ENCODE data around the gene FAM13C. TPM values are rescaled to one million over a fixed set of nuclear protein-coding genes. Genes with fewer than 3 reads are reported as not detected.

Gene FAM13C
- total RNA-seq, 4 donors from 2014 or later, result 6.0 to 21.8 (median 10.5) TPM

DNA sequence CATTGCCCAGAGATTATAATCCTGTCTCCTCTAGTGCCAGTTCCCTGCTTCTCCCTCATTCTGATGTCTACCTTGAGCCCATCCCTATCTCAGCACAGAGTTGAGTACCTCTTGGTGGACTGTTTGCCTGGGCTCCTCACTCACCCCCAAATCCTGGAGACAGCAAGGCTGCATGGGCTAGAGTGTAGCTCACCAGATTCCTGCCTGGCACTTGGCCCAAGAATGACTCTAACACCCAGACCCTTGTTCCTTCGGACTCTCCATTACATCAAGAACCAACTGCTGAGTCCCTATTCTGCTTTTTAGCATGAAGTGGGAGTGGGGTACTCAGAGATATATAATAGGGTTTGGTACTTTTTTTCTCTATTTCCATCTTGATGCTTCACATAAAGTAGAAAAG, 22.1 kb downstream of the FAM13C start:
- H3K27ac ChIP-seq, result no peak overlapping the region
- no peak overlapping the region for H3K4me3 ChIP-seq
- 87% methylated on average over 1 of the region's 1 CpG for WGBS
- H3K27me3 ChIP-seq, result no peaks in the 10 kb centered on the region
- H3K36me3 ChIP-seq, result no peaks in the 10 kb centered on the region
- peaks cover 23% of the 10 kb centered on the region for H3K4me1 ChIP-seq
- no peak for DNase-seq (ENCODE audit: low spot score in 2 of 2)
- no peaks in the 10 kb centered on the region for H3K9me3 ChIP-seq
- no peak for TF ChIP-seq POLR2A (IDR thresholded peaks at IDR 0.05)
- TF ChIP-seq, protein P1, sequence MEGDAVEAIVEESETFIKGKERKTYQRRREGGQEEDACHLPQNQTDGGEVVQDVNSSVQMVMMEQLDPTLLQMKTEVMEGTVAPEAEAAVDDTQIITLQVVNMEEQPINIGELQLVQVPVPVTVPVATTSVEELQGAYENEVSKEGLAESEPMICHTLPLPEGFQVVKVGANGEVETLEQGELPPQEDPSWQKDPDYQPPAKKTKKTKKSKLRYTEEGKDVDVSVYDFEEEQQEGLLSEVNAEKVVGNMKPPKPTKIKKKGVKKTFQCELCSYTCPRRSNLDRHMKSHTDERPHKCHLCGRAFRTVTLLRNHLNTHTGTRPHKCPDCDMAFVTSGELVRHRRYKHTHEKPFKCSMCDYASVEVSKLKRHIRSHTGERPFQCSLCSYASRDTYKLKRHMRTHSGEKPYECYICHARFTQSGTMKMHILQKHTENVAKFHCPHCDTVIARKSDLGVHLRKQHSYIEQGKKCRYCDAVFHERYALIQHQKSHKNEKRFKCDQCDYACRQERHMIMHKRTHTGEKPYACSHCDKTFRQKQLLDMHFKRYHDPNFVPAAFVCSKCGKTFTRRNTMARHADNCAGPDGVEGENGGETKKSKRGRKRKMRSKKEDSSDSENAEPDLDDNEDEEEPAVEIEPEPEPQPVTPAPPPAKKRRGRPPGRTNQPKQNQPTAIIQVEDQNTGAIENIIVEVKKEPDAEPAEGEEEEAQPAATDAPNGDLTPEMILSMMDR (IDR thresholded peaks at IDR 0.05), result no peak
- no peak for TF ChIP-seq POLR2AphosphoS5 (IDR thresholded peaks at IDR 0.05)
- no peak for TF ChIP-seq EP300 (IDR thresholded peaks at IDR 0.05)

DNA sequence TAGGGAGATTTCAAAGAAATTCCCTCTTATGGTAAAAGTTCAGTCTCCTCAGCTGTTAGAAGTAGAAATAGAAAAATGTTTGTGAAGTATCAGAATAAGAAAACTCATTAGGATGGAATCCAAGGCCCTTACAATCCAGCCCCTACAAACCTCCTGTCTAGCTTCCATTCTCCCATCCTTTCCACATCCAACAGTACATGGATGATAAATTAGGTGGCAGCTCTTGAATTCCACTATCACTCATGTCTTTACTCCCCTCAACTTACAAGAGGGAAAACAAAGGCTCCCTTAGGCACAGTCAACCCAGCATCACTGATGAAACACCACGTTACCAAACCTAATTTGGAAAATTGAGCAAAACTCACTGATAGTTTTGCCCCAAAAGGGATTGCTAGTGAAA, 23.0 kb downstream of the FAM13C start:
- no peak overlapping the region for H3K4me3 ChIP-seq
- no peak overlapping the region for H3K27ac ChIP-seq
- H3K36me3 ChIP-seq, result no peaks in the 10 kb centered on the region
- no peaks in the 10 kb centered on the region for H3K27me3 ChIP-seq
- no peaks in the 10 kb centered on the region for H3K9me3 ChIP-seq
- TF ChIP-seq, protein P1 (IDR thresholded peaks at IDR 0.05), result no peak
- TF ChIP-seq EP300 (IDR thresholded peaks at IDR 0.05) (no peak), POLR2AphosphoS5 (IDR thresholded peaks at IDR 0.05) (no peak), POLR2A (IDR thresholded peaks at IDR 0.05) (no peak)
- 88% methylated on average over 1 of the region's 1 CpG for WGBS
- DNase-seq (ENCODE audit: low spot score in 2 of 2), result no peak
- H3K4me1 ChIP-seq, result peaks cover 23% of the 10 kb centered on the region

DNA sequence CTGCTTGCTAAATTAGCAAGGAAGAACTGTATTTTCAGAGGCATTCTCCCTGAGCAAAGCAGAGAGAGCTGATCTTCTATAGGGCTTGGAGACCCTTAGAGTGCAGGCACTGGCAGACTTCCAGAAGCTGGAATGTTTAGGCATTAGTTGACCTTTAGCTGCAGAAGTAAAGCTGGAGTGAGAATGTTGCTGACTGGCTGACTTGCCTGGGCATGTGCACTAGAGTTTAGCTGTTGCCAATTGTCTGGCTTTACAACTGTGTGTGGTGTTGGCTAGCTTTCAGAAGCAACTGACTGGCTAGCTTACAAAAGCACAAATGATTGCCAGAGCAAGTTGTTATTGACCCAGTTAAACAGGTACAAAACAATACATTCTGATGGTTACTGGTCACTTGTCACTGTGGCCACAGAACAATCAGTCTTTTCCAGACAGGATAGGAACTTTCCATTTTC, 25.1 kb downstream of the FAM13C start:
- H3K9me3 ChIP-seq, result no peaks in the 10 kb centered on the region
- H3K27ac ChIP-seq, result peak overlapping the region; percentile 57
- H3K36me3 ChIP-seq, result no peaks in the 10 kb centered on the region
- H3K27me3 ChIP-seq, result no peaks in the 10 kb centered on the region
- no peak for DNase-seq (ENCODE audit: low spot score in 2 of 2)
- TF ChIP-seq POLR2AphosphoS5 (IDR thresholded peaks at IDR 0.05), result peak in 1 of 3 donors; percentile 37
- TF ChIP-seq POLR2A (IDR thresholded peaks at IDR 0.05), result no peak
- no peak overlapping the region for H3K4me3 ChIP-seq
- H3K4me1 ChIP-seq, result peaks cover 26% of the 10 kb centered on the region

GRCh38 chr10:59336632-59337031, 25.7 kb downstream of the FAM13C start:
- 13% methylated on average over 2 of the region's 2 CpGs for WGBS
- peaks cover 26% of the 10 kb centered on the region for H3K4me1 ChIP-seq
- H3K27ac ChIP-seq, result peak overlapping the region; percentile 57
- H3K36me3 ChIP-seq, result no peaks in the 10 kb centered on the region
- no peak for DNase-seq (ENCODE audit: low spot score in 2 of 2)
- no peak for TF ChIP-seq EP300 (IDR thresholded peaks at IDR 0.05)
- no peak for TF ChIP-seq POLR2A (IDR thresholded peaks at IDR 0.05)
- TF ChIP-seq POLR2AphosphoS5 (IDR thresholded peaks at IDR 0.05), result no peak
- TF ChIP-seq, protein P1 (IDR thresholded peaks at IDR 0.05), result no peak
- no peak overlapping the region for H3K4me3 ChIP-seq
- no peaks in the 10 kb centered on the region for H3K27me3 ChIP-seq
- no peaks in the 10 kb centered on the region for H3K9me3 ChIP-seq

DNA sequence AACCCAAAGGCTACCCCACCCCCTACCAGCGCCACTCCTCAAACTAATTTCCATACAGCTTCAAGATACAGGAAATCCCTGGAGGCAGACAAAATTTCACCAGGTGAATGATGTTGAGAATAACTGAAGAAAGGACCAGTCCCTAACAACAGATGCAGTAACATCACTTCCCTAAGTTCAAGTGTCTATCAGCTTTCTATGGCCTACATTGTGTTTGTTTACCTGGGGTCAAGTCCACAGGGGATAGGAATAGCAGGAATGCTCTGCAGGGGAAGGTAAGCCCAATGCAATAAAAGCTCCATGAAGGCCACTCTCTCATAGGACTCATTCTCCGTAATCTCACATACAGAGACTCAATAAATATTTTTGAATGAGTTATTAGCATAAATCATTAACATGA, 26.9 kb downstream of the FAM13C start:
- no peak overlapping the region for H3K27ac ChIP-seq

More for the DNA sequence above, 26.9 kb downstream of the FAM13C start:
- no peaks in the 10 kb centered on the region for H3K9me3 ChIP-seq
- DNase-seq (ENCODE audit: low spot score in 2 of 2), result no peak
- no peaks in the 10 kb centered on the region for H3K36me3 ChIP-seq
- H3K4me1 ChIP-seq, result peaks cover 26% of the 10 kb centered on the region
- no peak overlapping the region for H3K4me3 ChIP-seq
- TF ChIP-seq EP300 (IDR thresholded peaks at IDR 0.05) (no peak), POLR2AphosphoS5 (IDR thresholded peaks at IDR 0.05) (no peak), POLR2A (IDR thresholded peaks at IDR 0.05) (no peak)
- TF ChIP-seq, protein P1 (IDR thresholded peaks at IDR 0.05), result no peak
- 88% methylated on average over 2 of the region's 2 CpGs for WGBS
- no peaks in the 10 kb centered on the region for H3K27me3 ChIP-seq
